Tongue (tissue), 2 donors: Measurements from ENCODE around the gene TRIM16. TPM values are rescaled to one million over a fixed set of nuclear protein-coding genes. Genes with fewer than 3 reads are reported as not detected.
"Not testable (repeated sequence)": the region's sequence is repeated elsewhere in the genome, so short reads cannot be mapped to it uniquely, and the experiment has no call there.

Source experiments
- DNase-seq: peaks from one replicate; pipeline ENCODE4 v3.0.0-alpha.2; 2015
- total RNA-seq: library from RNA; depleted of rRNA; stranded (reverse); fragments of >200 nt; gene quantifications from one replicate; pipeline ENCODE4 v1.2.3, GENCODE V29; 2014

TRIM16 gene
- total RNA-seq, 1 donor from 2014 or later = 52.3 TPM

GRCh38 chr17:15658296-15658695, 25.8 kb downstream of the TRIM16 start:
- no peak for DNase-seq

DNA sequence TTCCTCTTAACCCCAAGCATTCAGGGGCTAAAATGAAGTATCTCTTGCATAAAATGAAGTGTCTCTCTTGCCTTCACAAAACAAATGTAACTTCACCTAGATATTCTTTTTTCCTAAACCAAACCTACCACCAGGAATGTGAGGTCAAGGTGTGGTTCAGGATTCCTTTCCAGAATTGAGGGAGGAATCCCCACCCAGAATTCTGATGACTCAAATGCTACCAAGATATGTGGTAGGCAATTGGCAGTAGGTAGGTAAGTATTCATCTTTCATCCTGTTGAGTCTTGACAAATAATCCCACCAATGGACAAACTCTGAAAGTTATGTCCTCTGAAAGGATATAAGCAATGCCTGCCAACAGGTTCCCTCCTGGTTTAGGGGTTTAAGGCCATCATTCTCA, 26.2 kb downstream of the TRIM16 start:
- DNase-seq = no peak

DNA sequence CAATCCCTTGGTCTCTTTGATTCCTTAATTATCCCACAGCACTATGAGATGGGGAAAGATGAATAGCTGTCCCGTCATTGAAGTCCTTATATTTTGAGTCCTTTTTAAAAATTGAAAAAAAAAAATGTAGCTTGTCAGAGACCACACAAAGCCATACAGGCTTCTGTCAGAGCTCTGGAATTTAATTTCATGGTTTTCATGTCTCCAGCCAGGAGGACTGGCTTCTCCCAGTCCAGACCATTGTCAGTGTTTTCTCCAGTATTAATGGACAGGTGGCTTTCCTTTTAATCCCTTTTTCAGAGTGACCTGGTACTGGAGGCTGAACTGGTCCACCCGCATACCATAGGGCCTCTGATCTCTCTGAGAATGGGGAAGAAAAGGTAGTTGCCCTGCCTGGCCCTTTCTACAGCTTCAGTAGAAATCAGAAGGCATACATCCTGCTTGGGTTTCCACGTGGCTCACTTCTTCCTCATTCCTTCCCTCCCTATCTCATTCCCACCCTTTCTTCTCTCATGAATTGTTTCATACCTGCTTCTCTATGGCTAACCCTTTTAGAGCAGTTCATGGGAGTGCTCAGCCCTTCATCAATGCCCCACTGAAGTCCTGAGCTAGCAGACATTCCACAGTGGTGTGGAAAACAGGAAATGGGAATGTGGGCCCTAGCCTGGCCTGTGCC, 29.1 kb downstream of the TRIM16 start:
- DNase-seq = no peak

DNA sequence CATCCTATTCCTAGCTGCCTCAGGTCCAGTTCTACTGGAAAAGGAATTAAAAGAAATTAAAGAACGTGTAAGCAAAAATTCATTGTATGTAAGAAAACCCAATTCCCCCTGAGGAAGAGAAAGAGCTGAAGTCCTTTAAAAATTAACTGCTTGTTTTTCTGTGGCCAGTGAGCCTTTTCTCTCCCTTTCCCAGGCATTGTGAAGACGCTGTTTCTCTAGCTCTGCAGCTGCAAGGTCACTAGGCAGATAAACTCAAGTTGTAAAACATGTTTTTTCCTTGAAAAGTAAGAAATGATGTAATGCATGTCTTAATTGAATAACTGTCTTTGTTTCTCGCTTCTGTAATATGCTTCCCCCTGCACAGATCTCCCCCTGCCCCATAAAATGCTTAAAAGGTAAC, 29.7 kb downstream of the TRIM16 start:
- not testable (repeated sequence) for DNase-seq

- no peak for DNase-seq
Observed at GRCh38 chr17:15652960-15653359, 31.2 kb downstream of the TRIM16 start.

- peak; percentile 99 for DNase-seq
Observed at GRCh38 chr17:15651583-15652110, 32.5 kb downstream of the TRIM16 start.

GRCh38 chr17:15650741-15651582, 33.1 kb downstream of the TRIM16 start:
- peak; percentile 56 for DNase-seq

- peak; percentile 61 for DNase-seq
Observed at GRCh38 chr17:15649861-15650421, 34.2 kb downstream of the TRIM16 start.

- no peak for DNase-seq
Observed at GRCh38 chr17:15648386-15648785, 35.7 kb downstream of the TRIM16 start.

- peak; percentile 75 for DNase-seq
Observed at GRCh38 chr17:15645942-15646312, 38.2 kb downstream of the TRIM16 start.

DNA sequence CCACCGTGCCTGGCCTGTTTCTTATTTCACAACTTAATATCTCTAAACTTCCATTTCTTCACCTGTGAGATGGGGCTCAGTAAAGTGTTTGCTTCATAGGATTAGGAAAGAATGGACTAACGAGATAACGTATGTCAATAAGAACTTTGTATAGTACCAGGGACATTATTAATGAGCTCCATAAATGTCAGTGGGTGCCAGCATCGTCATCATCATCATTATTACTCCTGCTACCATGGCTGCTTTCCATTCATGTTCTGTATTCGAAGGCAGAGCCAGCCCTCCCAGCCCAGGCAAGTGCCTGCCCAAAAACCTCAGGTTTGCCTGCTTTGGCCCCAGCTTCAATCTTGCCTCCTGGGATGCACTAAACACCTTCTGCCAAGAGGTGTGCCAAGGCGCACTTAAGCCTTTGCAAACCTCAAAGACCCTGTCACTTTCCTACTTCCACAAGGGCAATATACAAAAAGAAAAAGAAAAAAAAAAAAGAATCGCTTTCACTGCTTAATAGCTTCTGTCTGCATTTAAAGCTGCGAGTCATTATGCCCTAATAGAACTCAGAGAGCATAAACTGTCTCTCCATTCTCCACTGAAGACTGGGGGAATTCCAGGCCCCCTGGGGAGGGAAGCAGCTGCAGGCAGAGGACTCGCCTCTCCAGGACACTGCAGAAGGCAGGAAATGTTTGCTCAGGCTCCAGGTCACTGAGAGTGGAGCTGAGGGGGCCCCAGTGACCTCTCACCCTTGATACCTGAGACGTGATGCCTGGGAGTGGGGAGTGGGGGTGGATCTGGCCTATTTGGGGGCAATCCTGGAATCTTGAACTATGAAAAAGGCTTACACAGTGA, 38.8 kb downstream of the TRIM16 start:
- DNase-seq = peak; percentile 77

DNA sequence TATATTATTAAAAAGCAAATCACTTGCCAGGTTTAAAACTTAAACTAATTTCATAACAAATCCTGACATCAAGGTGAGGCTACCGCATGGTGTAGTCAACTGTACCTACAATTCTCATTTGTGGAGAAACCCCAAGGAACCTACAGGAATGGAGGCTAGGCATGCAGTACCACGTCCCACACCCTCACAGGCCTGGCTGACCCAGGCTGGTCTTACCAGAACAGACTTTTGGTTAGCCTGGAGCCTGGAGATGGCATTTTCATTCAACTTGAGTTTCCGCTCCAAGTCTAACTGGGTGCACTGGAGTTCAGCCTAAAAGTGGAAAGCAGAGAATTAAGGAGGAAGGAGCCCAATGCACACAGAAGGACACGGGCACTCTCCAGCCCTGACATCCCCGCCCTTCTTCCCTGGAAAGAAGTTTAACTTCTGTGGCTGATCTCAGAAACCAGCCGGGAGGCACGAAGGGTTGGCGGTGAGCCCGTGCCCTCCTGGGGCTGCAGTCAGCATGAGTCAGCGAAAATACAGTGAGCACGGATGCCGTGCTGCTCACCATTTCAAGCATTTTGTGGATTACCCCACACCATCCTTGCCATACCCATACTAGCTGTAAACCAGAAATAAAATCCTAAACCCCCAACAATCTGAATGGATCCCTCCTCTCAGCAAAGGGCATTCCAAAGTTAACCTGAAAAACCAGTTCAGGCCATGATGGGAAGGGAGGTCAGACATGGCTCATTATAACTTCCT, 41.4 kb downstream of the TRIM16 start:
- DNase-seq = not testable (repeated sequence)

DNA sequence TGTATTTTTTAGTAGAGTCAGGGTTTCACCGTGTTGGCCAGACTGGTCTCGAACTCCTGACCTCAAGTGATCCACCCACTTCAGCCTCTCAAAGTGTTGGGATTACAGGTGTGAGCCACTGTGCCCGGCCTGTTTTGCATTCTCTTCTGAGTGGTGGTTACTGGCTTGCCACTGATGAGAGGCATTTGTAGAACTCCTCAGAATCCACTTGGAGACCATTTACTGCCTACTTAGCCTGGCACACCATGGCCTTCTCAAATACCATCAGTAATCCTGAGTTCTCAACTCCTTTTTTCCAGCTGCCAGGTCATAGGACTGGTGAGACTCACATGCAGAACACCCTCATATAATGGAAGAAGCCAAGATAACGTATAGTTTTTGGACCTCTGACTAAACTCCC, 42.1 kb downstream of the TRIM16 start:
- DNase-seq = not testable (repeated sequence)

- DNase-seq = not testable (repeated sequence)
Observed at GRCh38 chr17:15630930-15631453, 53.1 kb downstream of the TRIM16 start.

DNA sequence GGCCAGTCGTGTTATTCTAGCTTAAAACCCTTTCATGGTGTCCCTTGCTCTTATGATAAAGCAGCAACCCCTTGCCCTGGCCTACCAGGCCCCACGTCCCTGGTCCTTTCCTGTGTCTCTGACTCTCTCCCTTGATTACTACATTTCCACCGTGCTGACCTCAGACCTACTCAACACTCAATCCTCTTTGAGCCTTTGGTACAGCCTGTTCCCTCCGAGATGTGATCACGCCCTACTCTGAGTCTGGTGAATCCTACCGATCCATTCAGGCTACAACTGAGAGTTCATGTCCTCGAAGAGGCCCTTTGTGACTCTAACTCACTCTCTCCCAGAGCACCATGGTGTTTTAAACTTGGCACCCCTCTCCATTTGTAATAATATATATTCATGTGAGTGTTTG, 54.1 kb downstream of the TRIM16 start:
- DNase-seq = not testable (repeated sequence)

GRCh38 chr17:15623661-15624209, 60.4 kb downstream of the TRIM16 start:
- DNase-seq = peak; percentile 21

- DNase-seq = not testable (repeated sequence)
Observed at GRCh38 chr17:15623255-15623654, 60.9 kb downstream of the TRIM16 start.

DNA sequence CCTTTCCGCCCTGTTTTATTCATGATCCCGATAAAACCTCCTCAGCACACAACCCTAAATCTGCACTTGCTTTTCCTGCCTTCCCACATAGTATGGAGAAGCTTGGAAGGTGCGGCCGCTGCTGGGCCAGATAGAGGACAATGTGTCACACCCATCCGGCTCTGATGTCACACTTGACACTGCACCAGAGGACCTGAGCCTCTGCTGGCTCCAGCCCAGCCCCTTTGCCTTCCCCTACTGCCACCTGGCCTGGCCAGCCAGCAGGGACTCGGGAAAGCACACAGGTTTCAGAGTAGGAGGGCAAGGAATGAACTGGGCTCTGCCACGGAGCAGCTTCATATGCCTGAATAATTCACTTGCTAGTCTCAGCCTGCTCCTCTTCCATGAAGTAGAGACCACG, 62.0 kb downstream of the TRIM16 start:
- not testable (repeated sequence) for DNase-seq

GRCh38 chr17:15619331-15620058, 64.6 kb downstream of the TRIM16 start, which contains the start of gene FBXW10B:
FBXW10B (minus strand) TSS chr17:15619704; CDS start chr17:15619512, 192 bp downstream.
- DNase-seq = peak; percentile 24

DNA sequence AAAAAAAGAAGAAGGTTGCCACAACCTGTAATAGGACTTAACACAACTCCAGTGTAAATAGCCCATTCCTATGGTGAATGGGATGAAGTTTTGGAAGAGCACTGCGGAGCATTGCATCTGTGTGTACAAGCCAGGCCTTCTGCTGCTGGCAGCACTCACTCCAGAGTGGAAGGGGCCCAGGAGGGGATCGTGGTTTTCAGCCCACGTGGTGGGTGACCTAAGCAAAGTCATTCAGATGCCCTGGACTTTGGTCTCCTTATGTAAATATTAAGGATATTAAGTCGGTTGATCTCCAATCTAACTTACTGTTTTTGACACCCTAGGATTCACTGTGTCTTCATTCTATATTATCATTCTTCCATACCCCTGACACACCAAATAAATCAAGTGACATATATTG, 67.3 kb downstream of the TRIM16 start:
- DNase-seq = peak; percentile 4
